HEK293 (cell line): ENCODE measurements around the gene PKNOX2.
A peak's percentile ranks its signal among the peaks of the same experiment; 100 is the strongest.

Experiments
- CTCF ChIA-PET: fragments of 350-600 bp; formaldehyde crosslinking; extraction: SDS; loops from one replicate; lab custom pipeline; 2021; ENCODE audit warnings: antibody characterized with exemption; lab: Yijun Ruan, JAX
- POLR2A ChIA-PET: fragments of 300-600 bp; formaldehyde crosslinking; extraction: SDS; loops from one replicate; lab custom pipeline; 2020; ENCODE audit warnings: antibody characterized with exemption, inconsistent platforms; lab: Yijun Ruan, JAX
- H3K27ac ChIP-seq: fragments of 200-500 bp; sonication (Bioruptor generic); 2 replicates; pipeline ENCODE4 v1.5.1; 2014; ENCODE audit warnings: low read depth, low read length, control low read depth, inconsistent platforms; ENCODE audit errors: extremely low read depth
- H3K36me3 ChIP-seq, 2 experiments: fragments of 200-500 bp in 1 of 2; sonication (Bioruptor generic) in 1 of 2; 1 replicate in 1 of 2; 2 replicates in 1 of 2; pipeline ENCODE4 v1.5.1; 2014 to 2017; ENCODE audit warnings: inconsistent platforms in 2 of 2, low read length in 2 of 2; ENCODE audit not compliant: control insufficient read depth in 2 of 2, insufficient read depth in 1 of 2
- H3K4me1 ChIP-seq: fragments of 200-500 bp; sonication (Bioruptor generic); 2 replicates; pipeline ENCODE4 v1.5.1; 2014; ENCODE audit warnings: mild to moderate bottlenecking, low read length, inconsistent platforms; ENCODE audit not compliant: control insufficient read depth, insufficient read depth
- H3K4me3 ChIP-seq: 2 replicates; pipeline ENCODE4 v1.5.1; 2011; ENCODE audit warnings: low read depth, mild to moderate bottlenecking, control low read depth, low read length, moderate library complexity
- H3K9me3 ChIP-seq: fragments of 200-500 bp; sonication (Bioruptor generic); 2 replicates; pipeline ENCODE4 v1.5.1; 2014; ENCODE audit warnings: low read depth, low read length, inconsistent platforms; ENCODE audit not compliant: control insufficient read depth, insufficient read depth
- GFI1B ChIP-seq: fragments of 450-650 bp; formaldehyde crosslinking; IDR thresholded peaks from 2 replicates; pipeline ENCODE4 v1.5.1; 2016; ENCODE audit warnings: missing biosample characterization, missing genetic modification characterization
- HOXA7 ChIP-seq: sonication (generic); formaldehyde crosslinking; IDR thresholded peaks from 2 replicates; pipeline ENCODE4 v1.8.1; 2022; ENCODE audit warnings: missing genetic modification reagents, borderline replicate concordance
- IKZF3 ChIP-seq: fragments of 450-650 bp; IDR thresholded peaks from 2 replicates; pipeline ENCODE4 v1.5.0; 2018; ENCODE audit warnings: missing biosample characterization, mild to moderate bottlenecking, missing genetic modification characterization, moderate library complexity
- MEIS1 ChIP-seq: sonication (generic); formaldehyde crosslinking; IDR thresholded peaks from 2 replicates; pipeline ENCODE4 v1.8.1; 2022; ENCODE audit warnings: missing genetic modification reagents, mild to moderate bottlenecking, borderline replicate concordance
- PATZ1 ChIP-seq: fragments of 450-650 bp; formaldehyde crosslinking; IDR thresholded peaks from 2 replicates; pipeline ENCODE4 v1.5.1; 2016; ENCODE audit warnings: missing biosample characterization, missing genetic modification characterization
- PBX3 ChIP-seq: sonication (generic); formaldehyde crosslinking; IDR thresholded peaks from 2 replicates; pipeline ENCODE4 v1.8.1; 2022; ENCODE audit warnings: mild to moderate bottlenecking, moderate library complexity, missing genetic modification reagents
- WT1 ChIP-seq: fragments of 450-650 bp; formaldehyde crosslinking; IDR thresholded peaks from 2 replicates; pipeline ENCODE4 v1.5.1; 2016; ENCODE audit warnings: missing biosample characterization, missing genetic modification characterization
- ZBTB26 ChIP-seq: fragments of 450-650 bp; formaldehyde crosslinking; optimal IDR thresholded peaks from 2 replicates; pipeline ENCODE3; 2016; ENCODE audit warnings: missing biosample characterization, mild to moderate bottlenecking, missing genetic modification characterization
- ZBTB48 ChIP-seq: fragments of 450-650 bp; formaldehyde crosslinking; IDR thresholded peaks from 2 replicates; pipeline ENCODE4 v1.5.1; 2016; ENCODE audit warnings: missing biosample characterization, missing genetic modification characterization
- ZEB2 ChIP-seq: fragments of 450-650 bp; formaldehyde crosslinking; IDR thresholded peaks from 2 replicates; pipeline ENCODE4 v1.5.1; 2016; ENCODE audit warnings: missing biosample characterization, missing genetic modification characterization
- ZFP69B ChIP-seq: fragments of 450-650 bp; formaldehyde crosslinking; IDR thresholded peaks from 2 replicates; pipeline ENCODE4 v1.5.1; 2016; ENCODE audit warnings: missing biosample characterization, missing genetic modification characterization
- ZNF112 ChIP-seq: fragments of 450-650 bp; formaldehyde crosslinking; IDR thresholded peaks from 2 replicates; pipeline ENCODE4 v1.5.0; 2017; ENCODE audit warnings: missing biosample characterization, missing genetic modification characterization
- ZNF140 ChIP-seq: fragments of 450-650 bp; formaldehyde crosslinking; IDR thresholded peaks from 2 replicates; pipeline ENCODE4 v1.5.1; 2016; ENCODE audit warnings: missing biosample characterization, missing genetic modification characterization
- ZNF24 ChIP-seq: fragments of 450-650 bp; formaldehyde crosslinking; IDR thresholded peaks from 2 replicates; pipeline ENCODE4 v1.5.1; 2016; ENCODE audit warnings: missing biosample characterization, missing genetic modification characterization
- ZNF416 ChIP-seq: fragments of 450-650 bp; formaldehyde crosslinking; IDR thresholded peaks from 2 replicates; pipeline ENCODE4 v1.5.1; 2016; ENCODE audit warnings: missing biosample characterization, missing genetic modification characterization
- ZNF501 ChIP-seq: fragments of 450-650 bp; formaldehyde crosslinking; IDR thresholded peaks from 2 replicates; pipeline ENCODE4 v1.5.1; 2016; ENCODE audit warnings: missing biosample characterization, missing genetic modification characterization
- ZNF654 ChIP-seq: fragments of 450-650 bp; formaldehyde crosslinking; IDR thresholded peaks from 2 replicates; pipeline ENCODE4 v1.5.1; 2016; ENCODE audit warnings: low read depth, missing biosample characterization, missing genetic modification characterization
- ZNF843 ChIP-seq: fragments of 450-650 bp; formaldehyde crosslinking; IDR thresholded peaks from 2 replicates; pipeline ENCODE4 v1.5.1; 2016; ENCODE audit warnings: missing biosample characterization, missing genetic modification characterization
- ZSCAN30 ChIP-seq: fragments of 450-650 bp; IDR thresholded peaks from 2 replicates; pipeline ENCODE4 v1.5.1; 2018; ENCODE audit warnings: missing biosample characterization, mild to moderate bottlenecking, missing genetic modification characterization, moderate library complexity
- ZSCAN4 ChIP-seq: fragments of 450-650 bp; formaldehyde crosslinking; IDR thresholded peaks from 2 replicates; pipeline ENCODE4 v1.5.1; 2017; ENCODE audit warnings: missing biosample characterization, missing genetic modification characterization

The PKNOX2 gene

GRCh38 chr11:125264100-125265022 is 99.8 kb downstream of the PKNOX2 start:
- Histone ChIP-seq H3K9me3 (no peaks in the 10 kb centered on the region), H3K4me1 (no peaks in the 10 kb centered on the region), H3K4me3 (no peak overlapping the region), H3K36me3 (no peaks in the 10 kb centered on the region), H3K27ac (no peak overlapping the region)
- ChIA-PET CTCF (interaction anchor here (0.6 to 1.6 kb wide), 4 partner anchors 8 to 346 kb away, joined by 3 to 6 read pairs (median 4); partner anchors contain the start of gene HEPN1), POLR2A (no interaction called here)
- TF ChIP-seq PATZ1 (no peak), ZEB2 (no peak), ZNF501 (tag by site-specific recombination) (no peak), ZNF843 (tag by site-specific recombination) (no peak), ZNF140 (no peak), ZSCAN30 (no peak), ZNF112 (no peak), ZNF24 (no peak), ZNF654 (tag by site-specific recombination) (no peak), WT1 (no peak), PBX3 (no peak), HOXA7 (CRISPR knock-in tag) (no peak), GFI1B (tag by site-specific recombination) (no peak), ZFP69B (tag by site-specific recombination) (no peak), ZBTB48 (tag by site-specific recombination) (no peak), ZBTB26 (tag by site-specific recombination) (no peak), MEIS1 (CRISPR knock-in tag) (no peak), ZNF416 (tag by site-specific recombination) (no peak)

GRCh38 chr11:125267548-125267947 is 103.0 kb downstream of the PKNOX2 start:
- Histone ChIP-seq H3K36me3 (no peaks in the 10 kb centered on the region), H3K27ac (no peak overlapping the region), H3K4me3 (no peak overlapping the region), H3K9me3 (no peaks in the 10 kb centered on the region), H3K4me1 (no peaks in the 10 kb centered on the region)
- CTCF ChIA-PET = interaction anchor here (0.7 kb wide), 1 partner anchor 78 kb away, joined by 4 read pairs; no protein-coding TSS in a partner anchor
- POLR2A ChIA-PET = no interaction called here
- TF ChIP-seq ZSCAN4 (tag by site-specific recombination) = peak; percentile 81
- no peak for TF ChIP-seq IKZF3
